ENCODE measurements around the gene ASB10. TPM values are rescaled to one million over a fixed set of nuclear protein-coding genes. Genes with fewer than 3 reads are reported as not detected.

Gene ASB10
- total and polyA plus RNA-seq, 2 experiments from 2014 or later, result not detected

DNA sequence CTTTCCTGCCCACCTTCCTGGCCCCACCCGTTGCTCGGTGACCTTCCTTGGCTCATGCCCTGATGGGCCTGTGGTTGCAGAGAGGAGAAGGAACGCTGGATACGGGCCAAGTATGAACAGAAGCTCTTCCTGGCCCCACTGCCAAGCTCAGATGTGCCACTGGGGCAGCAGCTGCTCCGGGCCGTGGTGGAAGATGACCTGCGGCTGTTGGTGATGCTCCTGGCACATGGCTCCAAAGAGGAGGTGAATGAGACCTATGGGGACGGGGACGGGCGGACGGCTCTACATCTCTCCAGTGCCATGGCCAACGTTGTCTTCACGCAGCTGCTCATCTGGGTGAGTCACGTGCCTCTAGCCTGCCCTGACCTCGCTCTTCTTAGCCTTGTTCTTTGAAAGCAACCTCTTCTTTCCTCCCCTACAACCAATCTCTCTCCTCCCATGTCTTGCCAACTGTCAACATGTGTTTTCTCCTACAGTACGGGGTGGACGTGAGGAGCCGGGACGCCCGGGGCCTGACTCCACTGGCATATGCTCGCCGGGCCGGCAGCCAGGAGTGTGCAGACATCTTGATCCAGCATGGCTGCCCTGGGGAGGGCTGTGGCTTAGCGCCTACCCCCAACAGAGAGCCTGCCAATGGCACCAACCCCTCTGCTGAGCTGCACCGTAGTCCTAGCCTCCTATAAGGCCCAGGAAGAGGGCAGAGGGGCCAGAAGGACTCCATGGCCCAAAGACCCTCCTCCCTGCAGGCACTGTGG, 43.6 kb downstream of the ASB10 start:
- Histone ChIP-seq H3K79me2 (replicated peaks; ENCODE audit: insufficient read depth) (no peaks in the 10 kb centered on the region), H3K36me3 (ENCODE audit: insufficient read depth) (no peaks in the 10 kb centered on the region), H4K20me1 (replicated peaks; ENCODE audit: insufficient read depth) (no peaks in the 10 kb centered on the region; the same call in 1 of the 2 replicates), H3K4me3 (no peak overlapping the region), H3K4me1 (ENCODE audit: insufficient read depth) (peaks cover 10% of the 10 kb centered on the region), H3K9me2 (ENCODE audit: insufficient read depth) (no peaks in the 10 kb centered on the region), H3K27ac (ENCODE audit: low read depth) (no peak overlapping the region), H2AFZ (no peak overlapping the region), H3K27me3 (ENCODE audit: insufficient read depth) (peaks cover 20% of the 10 kb centered on the region), H3K4me2 (no peak overlapping the region), H3F3A (replicated peaks; ENCODE audit: low read depth) (no peaks in the 10 kb centered on the region)
- no peak overlapping the region; the same call in 2 of the 3 replicates for H3K4me3 Mint-ChIP-seq
- ATAC-seq (no peak), DNase-seq (ENCODE audit: low spot score) (no peak)
- TF ChIP-seq, protein P1, sequence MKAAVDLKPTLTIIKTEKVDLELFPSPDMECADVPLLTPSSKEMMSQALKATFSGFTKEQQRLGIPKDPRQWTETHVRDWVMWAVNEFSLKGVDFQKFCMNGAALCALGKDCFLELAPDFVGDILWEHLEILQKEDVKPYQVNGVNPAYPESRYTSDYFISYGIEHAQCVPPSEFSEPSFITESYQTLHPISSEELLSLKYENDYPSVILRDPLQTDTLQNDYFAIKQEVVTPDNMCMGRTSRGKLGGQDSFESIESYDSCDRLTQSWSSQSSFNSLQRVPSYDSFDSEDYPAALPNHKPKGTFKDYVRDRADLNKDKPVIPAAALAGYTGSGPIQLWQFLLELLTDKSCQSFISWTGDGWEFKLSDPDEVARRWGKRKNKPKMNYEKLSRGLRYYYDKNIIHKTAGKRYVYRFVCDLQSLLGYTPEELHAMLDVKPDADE (IDR thresholded peaks at IDR 0.05), result no peak
- TF ChIP-seq NANOG (IDR thresholded peaks at IDR 0.05; ENCODE audit: borderline replicate concordance) (no peak), CREB1 (CRISPR knock-in tag; IDR thresholded peaks at IDR 0.05; ENCODE audit: low read depth) (no peak), ZNF114 (CRISPR knock-in tag; IDR thresholded peaks at IDR 0.05) (no peak)
- peaks cover 20% of the 10 kb centered on the region for H3K27me3 Mint-ChIP-seq (ENCODE audit: insufficient read depth, low read depth, poor library complexity)
- H3K36me3 Mint-ChIP-seq (ENCODE audit: low read depth), result peaks cover 25% of the 10 kb centered on the region
- H3K9me3 Mint-ChIP-seq, result no peaks in the 10 kb centered on the region
- peaks cover 60% of the 10 kb centered on the region for H3K4me1 Mint-ChIP-seq
- H3K27ac Mint-ChIP-seq, result no peak overlapping the region

DNA sequence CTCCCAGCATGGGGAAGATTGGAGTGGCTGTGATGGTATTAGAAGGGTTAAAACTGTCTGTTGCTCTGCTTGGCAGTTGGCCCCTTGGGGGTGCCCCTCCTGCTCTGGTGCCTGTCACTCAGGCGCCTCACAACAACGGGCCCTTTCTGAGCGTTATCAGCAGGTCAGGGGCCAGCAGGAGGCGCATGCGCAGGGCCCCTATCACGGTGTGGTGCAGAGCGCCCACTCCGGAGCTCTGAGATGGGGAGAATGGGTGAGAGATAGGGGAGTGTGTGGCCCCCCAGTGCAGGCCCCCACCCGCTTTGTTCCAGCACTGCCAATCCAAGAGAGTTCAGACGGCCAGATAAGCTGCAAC, 44.4 kb downstream of the ASB10 start:
- Mint-ChIP-seq H3K9me3 (no peaks in the 10 kb centered on the region), H3K4me3 (no peak overlapping the region), H3K4me1 (peaks cover 61% of the 10 kb centered on the region), H3K27me3 (ENCODE audit: insufficient read depth, low read depth, poor library complexity) (peaks cover 15% of the 10 kb centered on the region), H3K36me3 (ENCODE audit: low read depth) (peaks cover 25% of the 10 kb centered on the region), H3K27ac (no peak overlapping the region)
- Histone ChIP-seq H3K4me2 (no peak overlapping the region), H3F3A (replicated peaks; ENCODE audit: low read depth) (no peaks in the 10 kb centered on the region), H3K79me2 (replicated peaks; ENCODE audit: insufficient read depth) (no peaks in the 10 kb centered on the region), H3K27me3 (ENCODE audit: insufficient read depth) (peaks cover 20% of the 10 kb centered on the region), H2AFZ (no peak overlapping the region), H3K9me2 (ENCODE audit: insufficient read depth) (no peaks in the 10 kb centered on the region), H3K27ac (ENCODE audit: low read depth) (no peak overlapping the region), H3K4me3 (no peak overlapping the region), H3K4me1 (ENCODE audit: insufficient read depth) (peaks cover 17% of the 10 kb centered on the region), H3K36me3 (ENCODE audit: insufficient read depth) (no peaks in the 10 kb centered on the region), H4K20me1 (replicated peaks; ENCODE audit: insufficient read depth) (peaks cover under 1% of the 10 kb centered on the region; the same call in 1 of the 2 replicates)
- TF ChIP-seq, protein P2, sequence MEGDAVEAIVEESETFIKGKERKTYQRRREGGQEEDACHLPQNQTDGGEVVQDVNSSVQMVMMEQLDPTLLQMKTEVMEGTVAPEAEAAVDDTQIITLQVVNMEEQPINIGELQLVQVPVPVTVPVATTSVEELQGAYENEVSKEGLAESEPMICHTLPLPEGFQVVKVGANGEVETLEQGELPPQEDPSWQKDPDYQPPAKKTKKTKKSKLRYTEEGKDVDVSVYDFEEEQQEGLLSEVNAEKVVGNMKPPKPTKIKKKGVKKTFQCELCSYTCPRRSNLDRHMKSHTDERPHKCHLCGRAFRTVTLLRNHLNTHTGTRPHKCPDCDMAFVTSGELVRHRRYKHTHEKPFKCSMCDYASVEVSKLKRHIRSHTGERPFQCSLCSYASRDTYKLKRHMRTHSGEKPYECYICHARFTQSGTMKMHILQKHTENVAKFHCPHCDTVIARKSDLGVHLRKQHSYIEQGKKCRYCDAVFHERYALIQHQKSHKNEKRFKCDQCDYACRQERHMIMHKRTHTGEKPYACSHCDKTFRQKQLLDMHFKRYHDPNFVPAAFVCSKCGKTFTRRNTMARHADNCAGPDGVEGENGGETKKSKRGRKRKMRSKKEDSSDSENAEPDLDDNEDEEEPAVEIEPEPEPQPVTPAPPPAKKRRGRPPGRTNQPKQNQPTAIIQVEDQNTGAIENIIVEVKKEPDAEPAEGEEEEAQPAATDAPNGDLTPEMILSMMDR (conservative IDR thresholded peaks at IDR 0.05; ENCODE audit: low read depth in 2 of 2), result peak; percentile 25 to 50
- TF ChIP-seq CREB1 (CRISPR knock-in tag; IDR thresholded peaks at IDR 0.05; ENCODE audit: low read depth) (no peak), POLR2AphosphoS5 (IDR thresholded peaks at IDR 0.05; ENCODE audit: low read depth) (no peak)
- DNase-seq (ENCODE audit: low spot score), result peak; percentile 53
- peak; percentile 21 for ATAC-seq
